ENCODE results near the gene KAT14. TPM values are rescaled to one million over a fixed set of nuclear protein-coding genes. Genes with fewer than 3 reads are reported as not detected.
"Not testable (repeated sequence)": the region's sequence is repeated elsewhere in the genome, so short reads cannot be mapped to it uniquely, and the experiment has no call there.

The KAT14 gene
- total and polyA plus RNA-seq, 5 donors from 2014 or later: 7.4 to 15.9 (median 10.3) TPM

GRCh38 chr20:18180366-18180765 lies 42.7 kb downstream of the KAT14 start:
- Mint-ChIP-seq H3K4me1 (peaks cover 0 to 10% (median 4%) of the 10 kb centered on the region in 4 donors), H3K27ac (peak overlapping the region in 1 of 3 donors; percentile 36), H3K36me3 (peaks cover 68% of the 10 kb centered on the region), H3K9me3 (peaks cover 0 to 11% (median 2%) of the 10 kb centered on the region in 7 donors)
- not testable (repeated sequence) for H3K4me1 ChIP-seq (ENCODE audit: control insufficient read depth, insufficient read depth, low read length, poor library complexity, severe bottlenecking); H3K27me3 Mint-ChIP-seq; H3K9me3 ChIP-seq (ENCODE audit: control insufficient read depth in 2 of 2, low read length in 2 of 2); H3K27me3 ChIP-seq (ENCODE audit: control insufficient read depth, insufficient read depth, low read length); H3K27ac ChIP-seq (ENCODE audit: insufficient read depth, low read length, poor library complexity, severe bottlenecking); ATAC-seq (ENCODE audit: low read depth in 2 of 2); H3K4me3 ChIP-seq (ENCODE audit: low read depth, low read length); DNase-seq; H3K4me3 Mint-ChIP-seq
- H3K36me3 ChIP-seq (ENCODE audit: control insufficient read depth, insufficient read depth, low read length): peaks cover 47% of the 10 kb centered on the region

GRCh38 chr20:18180815-18181214 lies 43.2 kb downstream of the KAT14 start:
- Mint-ChIP-seq H3K9me3 (peaks cover 0 to 11% (median 2%) of the 10 kb centered on the region in 7 donors), H3K27ac (peak overlapping the region in 1 of 3 donors; percentile 36), H3K4me1 (peaks cover 0 to 8% (median 3%) of the 10 kb centered on the region in 4 donors), H3K4me3 (no peak overlapping the region), H3K36me3 (peaks cover 67% of the 10 kb centered on the region), H3K27me3 (no peaks in the 10 kb centered on the region)
- no peaks in the 10 kb centered on the region for H3K27me3 ChIP-seq (ENCODE audit: control insufficient read depth, insufficient read depth, low read length)
- peaks cover 51% of the 10 kb centered on the region for H3K36me3 ChIP-seq (ENCODE audit: control insufficient read depth, insufficient read depth, low read length)
- no peak overlapping the region for H3K4me3 ChIP-seq (ENCODE audit: low read depth, low read length)
- H3K9me3 ChIP-seq (ENCODE audit: control insufficient read depth in 2 of 2, low read length in 2 of 2): no peaks in the 10 kb centered on the region
- no peaks in the 10 kb centered on the region for H3K4me1 ChIP-seq (ENCODE audit: control insufficient read depth, insufficient read depth, low read length, poor library complexity, severe bottlenecking)
- ATAC-seq (ENCODE audit: low read depth in 2 of 2): no peak
- H3K27ac ChIP-seq (ENCODE audit: insufficient read depth, low read length, poor library complexity, severe bottlenecking): no peak overlapping the region
- no peak for DNase-seq

- H3K36me3 Mint-ChIP-seq: peaks cover 47% of the 10 kb centered on the region
- H3K4me1 Mint-ChIP-seq: peaks cover 0 to 4% (median 0%) of the 10 kb centered on the region in 4 donors
- H3K4me3 Mint-ChIP-seq: no peak overlapping the region
- no peak for ATAC-seq (ENCODE audit: low read depth in 2 of 2)
- Histone ChIP-seq H3K27me3 (ENCODE audit: control insufficient read depth, insufficient read depth, low read length) (no peaks in the 10 kb centered on the region), H3K4me1 (ENCODE audit: control insufficient read depth, insufficient read depth, low read length, poor library complexity, severe bottlenecking) (no peaks in the 10 kb centered on the region), H3K4me3 (ENCODE audit: low read depth, low read length) (no peak overlapping the region), H3K36me3 (ENCODE audit: control insufficient read depth, insufficient read depth, low read length) (peaks cover 65% of the 10 kb centered on the region), H3K27ac (ENCODE audit: insufficient read depth, low read length, poor library complexity, severe bottlenecking) (no peak overlapping the region), H3K9me3 (ENCODE audit: control insufficient read depth in 2 of 2, low read length in 2 of 2) (no peaks in the 10 kb centered on the region)
- no peaks in the 10 kb centered on the region for H3K27me3 Mint-ChIP-seq
- H3K27ac Mint-ChIP-seq: no peak overlapping the region
- DNase-seq: no peak
- H3K9me3 Mint-ChIP-seq: peaks cover 0 to 2% (median 0%) of the 10 kb centered on the region in 7 donors
Observed at GRCh38 chr20:18187020-18187419, 49.4 kb downstream of the KAT14 start.

- H3K27ac Mint-ChIP-seq: peak overlapping the region in 1 of 3 donors; percentile 73
- no peaks in the 10 kb centered on the region for H3K27me3 Mint-ChIP-seq
- Histone ChIP-seq H3K36me3 (ENCODE audit: control insufficient read depth, insufficient read depth, low read length) (peaks cover 53% of the 10 kb centered on the region), H3K27me3 (ENCODE audit: control insufficient read depth, insufficient read depth, low read length) (no peaks in the 10 kb centered on the region), H3K4me3 (ENCODE audit: low read depth, low read length) (no peak overlapping the region), H3K9me3 (ENCODE audit: control insufficient read depth in 2 of 2, low read length in 2 of 2) (no peaks in the 10 kb centered on the region), H3K4me1 (ENCODE audit: control insufficient read depth, insufficient read depth, low read length, poor library complexity, severe bottlenecking) (no peaks in the 10 kb centered on the region), H3K27ac (ENCODE audit: insufficient read depth, low read length, poor library complexity, severe bottlenecking) (no peak overlapping the region)
- peaks cover 0 to 2% (median 0%) of the 10 kb centered on the region in 7 donors for H3K9me3 Mint-ChIP-seq
- no peak for ATAC-seq (ENCODE audit: low read depth in 2 of 2)
- H3K4me1 Mint-ChIP-seq: peaks cover 0 to 4% (median 0%) of the 10 kb centered on the region in 4 donors
- H3K4me3 Mint-ChIP-seq: no peak overlapping the region
- peaks cover 35% of the 10 kb centered on the region for H3K36me3 Mint-ChIP-seq
- no peak for DNase-seq
Observed at GRCh38 chr20:18188434-18188833, 50.8 kb downstream of the KAT14 start.

GRCh38 chr20:18190338-18191233 lies 52.9 kb downstream of the KAT14 start:
- H3K9me3 Mint-ChIP-seq: no peaks in the 10 kb centered on the region
- Histone ChIP-seq H3K27me3 (ENCODE audit: control insufficient read depth, insufficient read depth, low read length) (no peaks in the 10 kb centered on the region), H3K4me3 (ENCODE audit: low read depth, low read length) (no peak overlapping the region), H3K36me3 (ENCODE audit: control insufficient read depth, insufficient read depth, low read length) (peaks cover 32% of the 10 kb centered on the region), H3K9me3 (ENCODE audit: control insufficient read depth in 2 of 2, low read length in 2 of 2) (no peaks in the 10 kb centered on the region), H3K4me1 (ENCODE audit: control insufficient read depth, insufficient read depth, low read length, poor library complexity, severe bottlenecking) (no peaks in the 10 kb centered on the region), H3K27ac (ENCODE audit: insufficient read depth, low read length, poor library complexity, severe bottlenecking) (no peak overlapping the region)
- H3K4me3 Mint-ChIP-seq: no peak overlapping the region
- ATAC-seq (ENCODE audit: low read depth in 2 of 2) (no peak), DNase-seq (no peak)
- H3K27ac Mint-ChIP-seq: peak overlapping the region in 2 of 3 donors; percentile 78 to 90
- peaks cover 0 to 4% (median 0%) of the 10 kb centered on the region in 4 donors for H3K4me1 Mint-ChIP-seq
- peaks cover 22% of the 10 kb centered on the region for H3K36me3 Mint-ChIP-seq
- H3K27me3 Mint-ChIP-seq: no peaks in the 10 kb centered on the region

- H3K4me1 Mint-ChIP-seq: peaks cover 0 to 4% (median 0%) of the 10 kb centered on the region in 4 donors
- no peak overlapping the region for H3K4me3 Mint-ChIP-seq
- no peak overlapping the region for H3K27ac Mint-ChIP-seq
- no peak overlapping the region for H3K4me3 ChIP-seq (ENCODE audit: low read depth, low read length)
- ATAC-seq (ENCODE audit: low read depth in 2 of 2): no peak
- H3K9me3 Mint-ChIP-seq: peaks cover 0 to 2% (median 0%) of the 10 kb centered on the region in 7 donors
- no peaks in the 10 kb centered on the region for H3K4me1 ChIP-seq (ENCODE audit: control insufficient read depth, insufficient read depth, low read length, poor library complexity, severe bottlenecking)
- H3K36me3 ChIP-seq (ENCODE audit: control insufficient read depth, insufficient read depth, low read length): peaks cover 25% of the 10 kb centered on the region
- H3K36me3 Mint-ChIP-seq: peaks cover 15% of the 10 kb centered on the region
- H3K27me3 Mint-ChIP-seq: no peaks in the 10 kb centered on the region
- H3K27me3 ChIP-seq (ENCODE audit: control insufficient read depth, insufficient read depth, low read length): no peaks in the 10 kb centered on the region
- no peaks in the 10 kb centered on the region for H3K9me3 ChIP-seq (ENCODE audit: control insufficient read depth in 2 of 2, low read length in 2 of 2)
- DNase-seq: no peak
- no peak overlapping the region for H3K27ac ChIP-seq (ENCODE audit: insufficient read depth, low read length, poor library complexity, severe bottlenecking)
Observed at GRCh38 chr20:18191306-18191705, 53.6 kb downstream of the KAT14 start.

- ATAC-seq (ENCODE audit: low read depth in 2 of 2); H3K4me3 Mint-ChIP-seq; H3K36me3 Mint-ChIP-seq; H3K9me3 Mint-ChIP-seq; H3K9me3 ChIP-seq (ENCODE audit: control insufficient read depth in 2 of 2, low read length in 2 of 2); H3K27ac Mint-ChIP-seq; H3K4me1 Mint-ChIP-seq; H3K4me3 ChIP-seq (ENCODE audit: low read depth, low read length); H3K27ac ChIP-seq (ENCODE audit: insufficient read depth, low read length, poor library complexity, severe bottlenecking); H3K27me3 Mint-ChIP-seq; H3K4me1 ChIP-seq (ENCODE audit: control insufficient read depth, insufficient read depth, low read length, poor library complexity, severe bottlenecking); H3K27me3 ChIP-seq (ENCODE audit: control insufficient read depth, insufficient read depth, low read length); H3K36me3 ChIP-seq (ENCODE audit: control insufficient read depth, insufficient read depth, low read length); DNase-seq: not testable (repeated sequence)
Observed at GRCh38 chr20:18194461-18194860, 56.8 kb downstream of the KAT14 start.

- Histone ChIP-seq H3K9me3 (ENCODE audit: control insufficient read depth in 2 of 2, low read length in 2 of 2) (no peaks in the 10 kb centered on the region), H3K4me1 (ENCODE audit: control insufficient read depth, insufficient read depth, low read length, poor library complexity, severe bottlenecking) (no peaks in the 10 kb centered on the region), H3K4me3 (ENCODE audit: low read depth, low read length) (no peak overlapping the region), H3K36me3 (ENCODE audit: control insufficient read depth, insufficient read depth, low read length) (peaks cover 2% of the 10 kb centered on the region), H3K27ac (ENCODE audit: insufficient read depth, low read length, poor library complexity, severe bottlenecking) (no peak overlapping the region), H3K27me3 (ENCODE audit: control insufficient read depth, insufficient read depth, low read length) (no peaks in the 10 kb centered on the region)
- peaks cover 0 to 2% (median 0%) of the 10 kb centered on the region in 7 donors for H3K9me3 Mint-ChIP-seq
- DNase-seq (no peak), ATAC-seq (ENCODE audit: low read depth in 2 of 2) (no peak)
- no peak overlapping the region for H3K27ac Mint-ChIP-seq
- no peaks in the 10 kb centered on the region for H3K27me3 Mint-ChIP-seq
- no peaks in the 10 kb centered on the region for H3K36me3 Mint-ChIP-seq
- no peaks in the 10 kb centered on the region for H3K4me1 Mint-ChIP-seq
- no peak overlapping the region for H3K4me3 Mint-ChIP-seq
Observed at GRCh38 chr20:18195931-18196330, 58.3 kb downstream of the KAT14 start.
